Amygdala (tissue), 56 donors: ENCODE measurements around the gene MDFIC.

Experiments
- DNase-seq, 56 donors: peaks; one replicate each; lab custom pipeline; 2025; lab: John Stamatoyannopoulos, UW

The MDFIC gene

DNA sequence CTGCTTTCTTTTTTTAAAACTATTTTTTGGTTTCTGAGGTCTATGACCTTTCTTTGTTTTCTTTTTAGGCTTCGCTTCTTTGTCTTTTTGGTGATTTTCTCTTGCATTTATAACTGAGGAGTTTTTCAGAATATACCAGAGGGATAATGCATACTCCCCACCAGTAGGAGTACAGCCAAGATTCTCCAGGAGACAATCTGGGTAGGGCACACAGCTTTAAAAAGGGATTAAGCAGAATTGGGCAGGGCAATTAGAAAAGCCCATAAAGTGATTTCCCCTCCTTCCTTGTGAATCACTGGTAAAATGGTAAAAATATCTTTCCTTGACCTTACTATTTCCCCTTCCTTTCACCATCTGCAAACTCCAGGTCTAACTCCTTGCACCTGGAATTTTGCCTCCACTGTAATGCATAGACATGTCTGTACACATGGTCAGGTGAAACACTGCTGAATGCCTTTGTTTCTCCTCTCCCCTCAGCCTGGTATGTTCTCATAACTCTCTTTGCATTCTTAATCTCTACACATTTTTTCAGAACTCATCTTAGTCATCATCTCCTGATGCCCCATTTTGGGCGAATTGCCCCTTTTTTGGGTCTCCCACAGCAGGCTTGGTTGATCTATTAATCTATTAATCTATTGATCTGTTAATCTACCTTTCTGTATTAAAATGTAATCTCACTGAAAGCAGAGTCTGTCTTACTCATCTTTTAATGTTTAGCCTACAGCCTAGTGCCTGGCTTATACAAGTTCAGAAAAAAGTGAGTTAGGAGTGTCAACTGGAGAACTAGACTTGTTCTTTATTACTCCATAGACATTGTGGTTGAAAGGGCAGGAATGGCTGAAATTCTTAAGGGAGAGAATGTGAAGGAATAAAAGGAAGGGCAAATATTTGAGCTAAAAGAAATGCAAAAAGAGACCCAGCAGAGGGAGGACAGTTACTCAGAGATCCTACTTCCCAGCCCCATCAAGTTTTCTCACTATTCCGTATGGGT lies 64.6 kb downstream of the MDFIC start:
- DNase-seq, result no peak

GRCh38 chr7:114988026-114988425 lies 66.1 kb downstream of the MDFIC start:
- no peak for DNase-seq

DNA sequence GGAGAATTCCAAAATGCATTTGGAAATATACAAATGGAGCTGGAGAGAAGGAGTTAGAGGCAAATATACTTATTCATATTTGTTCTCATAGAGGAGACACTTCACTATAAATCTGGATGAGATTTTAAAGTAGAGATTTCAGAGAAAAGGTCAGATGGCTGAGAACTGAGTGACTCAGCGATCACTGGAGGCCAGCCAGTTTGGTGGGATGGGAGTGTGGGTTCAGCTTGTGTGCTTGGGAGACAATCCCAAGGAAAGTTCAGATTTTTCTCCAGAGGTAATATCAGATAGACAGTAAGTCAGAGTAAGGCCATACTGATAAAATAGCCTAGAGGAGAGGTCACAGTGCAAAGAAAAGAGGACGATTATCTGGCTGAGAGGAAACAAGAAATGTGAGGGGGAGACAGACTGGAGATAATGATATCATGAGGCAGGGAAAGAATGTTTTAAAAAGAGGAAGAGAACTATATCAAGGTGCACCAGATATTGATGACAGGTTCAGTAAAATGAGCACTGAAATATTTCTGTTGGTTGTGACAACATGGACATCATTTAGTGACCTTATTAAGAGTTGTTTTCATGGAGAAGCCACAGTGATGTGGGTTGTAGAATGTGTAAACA lies 67.0 kb downstream of the MDFIC start:
- DNase-seq, result no peak

DNA sequence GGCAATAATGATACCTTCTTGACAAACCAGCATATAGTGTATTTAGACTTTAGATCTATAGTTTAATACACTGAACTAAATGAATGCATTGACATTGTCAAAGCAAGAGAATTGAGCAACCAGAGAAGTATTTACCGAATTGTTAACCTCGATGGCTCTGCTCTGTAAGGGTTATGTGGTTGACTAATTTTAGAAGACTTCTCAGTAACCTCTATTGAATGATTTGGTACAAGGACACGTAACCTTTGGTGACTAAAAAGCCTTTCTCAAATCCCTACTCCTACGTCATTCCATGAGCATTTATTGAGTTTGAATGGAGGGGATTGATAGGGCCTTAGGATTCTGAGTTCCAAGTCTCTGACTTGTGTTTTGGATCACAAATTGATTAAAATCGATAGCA lies 67.6 kb downstream of the MDFIC start:
- no peak for DNase-seq

DNA sequence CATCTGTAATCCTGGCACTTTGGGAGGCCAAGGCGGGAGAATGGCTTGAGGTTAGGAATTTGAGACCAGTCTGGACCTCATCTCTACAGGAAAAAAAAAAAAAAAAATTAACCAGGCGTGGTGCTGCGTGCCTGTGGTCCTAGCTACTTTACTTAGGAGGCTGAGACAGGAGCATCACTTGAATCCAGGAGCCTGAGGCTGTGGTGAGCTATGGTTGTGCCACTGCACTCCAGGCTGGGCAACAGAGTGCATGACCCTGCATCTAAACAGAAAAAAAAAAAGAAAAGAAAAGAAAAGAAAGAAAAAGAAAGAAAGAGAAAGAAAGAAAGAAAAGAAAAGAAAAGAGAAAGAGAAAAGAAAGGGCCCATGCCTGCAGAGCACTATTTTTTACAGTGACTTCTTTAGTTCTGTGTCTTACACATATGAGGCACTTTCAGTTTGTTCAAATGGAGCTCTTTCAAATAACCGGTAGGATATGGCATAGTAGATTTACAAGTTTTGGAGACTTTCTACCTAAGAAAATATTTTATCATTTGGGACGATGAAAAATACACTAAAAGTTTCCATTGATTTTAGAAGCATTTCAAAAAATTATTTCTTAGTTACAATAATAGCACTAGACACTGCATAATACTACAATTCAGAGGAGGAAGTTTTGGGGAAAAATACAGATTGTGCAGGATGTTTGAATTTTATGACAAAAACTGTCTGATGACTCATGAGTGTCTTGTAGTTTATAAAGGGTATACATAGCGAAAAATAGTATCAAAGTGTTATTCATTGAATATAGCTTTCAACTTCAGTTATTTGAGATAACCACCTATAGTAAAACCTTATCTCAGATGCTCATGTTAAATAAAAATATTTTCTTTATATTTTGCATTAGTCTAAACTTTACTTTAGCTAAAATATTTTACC lies 75.9 kb downstream of the MDFIC start:
- no peak for DNase-seq

GRCh38 chr7:115004121-115004520 lies 82.2 kb downstream of the MDFIC start:
- no peak for DNase-seq

- no peak for DNase-seq
Measured at GRCh38 chr7:115005251-115005650, 83.4 kb downstream of the MDFIC start.

GRCh38 chr7:115005953-115006352 lies 84.1 kb downstream of the MDFIC start:
- DNase-seq, result no peak

GRCh38 chr7:115007751-115008150 lies 85.9 kb downstream of the MDFIC start:
- DNase-seq, result no peak

- DNase-seq, result peak in 5 of 56 donors; percentile 1 to 6 (median 3)
Measured at GRCh38 chr7:115008465-115009114, 86.7 kb downstream of the MDFIC start.

DNA sequence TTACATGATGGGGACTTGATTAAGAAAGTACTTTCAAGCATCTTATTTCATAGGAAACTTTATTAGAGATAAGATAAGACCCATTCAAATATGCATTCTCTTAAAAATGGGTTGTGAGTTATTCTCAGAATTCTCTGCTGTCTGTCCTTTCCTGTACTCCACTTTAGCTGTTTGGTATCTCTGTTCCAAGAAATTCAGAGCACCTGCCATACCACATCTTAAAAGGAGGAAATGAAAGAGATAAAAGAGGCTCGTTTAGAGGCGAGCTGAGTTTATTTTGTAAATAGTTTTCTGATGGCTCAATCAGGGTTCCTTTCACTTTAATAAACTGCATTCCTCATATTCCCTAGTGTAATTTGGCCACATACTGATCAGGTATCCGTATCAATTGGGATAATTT lies 87.2 kb downstream of the MDFIC start:
- no peak for DNase-seq

GRCh38 chr7:115009736-115010440 lies 88.0 kb downstream of the MDFIC start:
- DNase-seq, result no peak

DNA sequence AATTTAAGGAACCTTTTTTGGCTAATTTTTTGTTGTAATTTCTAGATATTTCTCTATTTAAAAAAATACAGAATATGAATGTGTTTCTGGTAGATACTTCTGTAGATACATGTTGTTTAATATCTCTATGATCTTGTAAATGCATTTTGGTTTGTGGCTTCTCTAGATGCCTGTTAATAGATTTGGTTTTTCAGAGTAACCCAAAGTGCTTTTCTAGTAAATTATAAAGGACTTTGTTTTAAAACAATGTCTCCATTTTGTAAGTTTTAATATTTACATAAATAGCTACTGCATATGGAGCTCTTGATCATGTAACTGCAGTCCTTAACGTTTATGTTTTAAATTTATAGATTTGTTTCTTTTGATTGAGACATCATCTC lies 88.5 kb downstream of the MDFIC start:
- DNase-seq, result no peak

DNA sequence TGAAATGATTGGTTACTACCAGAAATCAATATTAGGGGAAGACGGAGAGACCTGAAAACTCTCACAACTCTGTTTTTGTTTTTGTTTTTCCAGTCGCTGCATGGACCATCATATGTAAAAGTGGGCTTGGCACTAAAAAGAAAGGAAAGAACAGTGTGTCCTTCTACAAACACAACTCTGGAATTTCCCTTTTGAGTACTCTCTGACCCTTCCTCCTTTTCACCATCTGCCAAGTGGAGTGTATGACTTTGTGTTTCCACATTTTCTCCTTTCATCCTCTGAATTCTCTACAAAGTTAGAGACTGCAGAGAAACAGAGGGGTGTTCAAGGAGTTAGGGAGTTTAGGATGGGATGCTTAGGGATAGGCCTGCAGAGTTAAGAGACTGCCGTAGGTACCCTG lies 92.0 kb downstream of the MDFIC start:
- DNase-seq, result no peak

DNA sequence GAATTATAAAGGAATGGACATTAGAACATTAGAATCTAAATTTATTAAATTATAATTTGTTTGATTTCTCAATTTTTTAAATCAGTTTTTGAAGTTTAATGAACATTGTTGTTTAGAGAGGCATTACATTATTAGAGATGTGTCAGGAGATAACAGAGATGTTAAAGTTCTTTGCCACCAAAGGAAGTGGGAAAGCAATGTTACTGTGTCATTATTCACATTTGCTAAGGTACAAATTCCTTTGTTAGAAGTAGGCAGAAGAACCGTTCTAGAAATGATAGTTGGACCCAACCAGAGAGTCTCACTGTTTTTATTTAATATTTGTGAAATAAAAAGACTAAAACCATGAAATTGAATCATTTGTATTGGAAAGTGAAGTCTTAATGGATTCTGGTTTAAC lies 92.9 kb downstream of the MDFIC start:
- no peak for DNase-seq

DNA sequence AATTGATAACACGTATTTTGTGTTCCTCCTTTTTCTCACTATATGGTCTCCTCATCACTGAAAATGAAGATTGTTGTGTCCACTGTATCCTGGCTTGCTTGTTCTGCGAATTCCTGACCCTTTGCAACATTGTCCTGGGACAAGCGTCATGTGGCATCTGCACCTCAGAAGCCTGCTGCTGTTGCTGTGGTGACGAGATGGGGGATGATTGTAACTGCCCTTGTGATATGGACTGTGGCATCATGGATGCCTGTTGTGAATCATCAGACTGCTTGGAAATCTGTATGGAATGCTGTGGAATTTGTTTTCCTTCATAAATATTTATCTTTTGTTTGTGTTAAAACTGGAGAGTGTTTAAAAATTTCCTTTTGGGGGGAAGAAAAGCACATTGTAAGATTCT lies 93.7 kb downstream of the MDFIC start:
- no peak for DNase-seq

DNA sequence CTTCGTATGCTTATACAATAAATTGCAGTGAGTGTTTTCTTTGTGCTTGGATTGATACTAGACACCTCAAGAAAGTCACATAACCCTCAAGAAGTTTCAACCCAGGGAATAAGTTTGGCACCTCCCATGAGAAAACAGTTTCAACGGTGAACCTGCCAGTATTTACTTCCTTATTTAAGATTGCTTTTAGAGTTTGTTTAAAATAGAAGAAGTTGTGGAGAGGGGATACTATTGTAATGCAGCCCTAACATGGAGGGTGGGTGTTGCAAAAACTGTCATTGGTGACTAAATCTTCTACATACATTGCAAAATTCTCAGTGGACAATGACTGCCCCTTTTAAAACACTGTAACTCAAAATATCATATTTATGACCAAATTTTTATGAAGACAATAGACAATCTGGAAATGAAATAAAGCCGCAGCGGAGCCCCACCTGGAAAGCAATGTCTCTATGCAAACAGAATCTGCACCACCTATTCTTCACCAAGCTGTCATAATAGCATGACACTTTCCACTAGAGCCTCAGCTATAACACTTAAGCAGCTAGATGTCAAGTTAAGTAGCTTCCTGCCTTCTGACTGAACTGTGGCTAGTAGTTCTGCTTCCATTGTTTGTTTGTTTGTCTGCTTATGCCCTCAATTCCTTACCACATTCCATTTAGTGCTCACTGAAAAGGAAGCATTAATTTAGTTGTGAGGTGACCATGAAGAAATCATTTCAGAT lies 98.2 kb downstream of the MDFIC start:
- DNase-seq, result no peak

- no peak for DNase-seq
Measured at GRCh38 chr7:115023219-115023618, 101.3 kb downstream of the MDFIC start.

DNA sequence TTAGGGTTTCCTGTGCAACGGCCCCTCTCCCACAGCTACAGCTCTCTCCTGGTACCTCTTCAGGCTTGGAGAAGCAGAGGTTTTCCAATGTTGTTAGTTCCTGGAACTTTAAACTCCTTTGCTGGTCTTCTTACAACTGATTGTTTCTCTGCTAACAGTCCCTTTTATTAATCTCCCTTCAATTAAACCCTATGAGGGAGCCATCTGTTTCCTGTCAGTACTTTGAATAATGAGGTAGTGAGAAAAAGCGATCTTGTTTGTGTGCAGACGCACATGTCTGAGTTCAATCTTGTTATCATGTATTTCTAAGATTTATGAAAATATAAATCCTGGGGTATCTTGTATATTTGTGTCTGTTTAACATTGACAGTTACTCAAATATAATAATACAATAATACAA lies 102.4 kb downstream of the MDFIC start:
- DNase-seq, result no peak
